SK-N-SH (cell line): ENCODE measurements around the gene BTN1A1. TPM values are rescaled to one million over a fixed set of nuclear protein-coding genes. Genes with fewer than 3 reads are reported as not detected.
A peak's percentile ranks its signal among the peaks of the same experiment; 100 is the strongest.

Experiments
- CTCF ChIA-PET: fragments of 300-600, 350-600 bp; formaldehyde crosslinking; extraction: SDS; loops from one replicate; lab custom pipeline; 2021; lab: Yijun Ruan, JAX
- POLR2A ChIA-PET: fragments of 350-600 bp; sonication (Branson Sonifier 250); formaldehyde crosslinking; extraction: SDS; loops from one replicate; lab custom pipeline; 2020; ENCODE audit warnings: antibody characterized with exemption, inconsistent platforms; lab: Yijun Ruan, JAX
- DNase-seq: peaks from one replicate; pipeline ENCODE4 v3.0.0; 2012
- H2AFZ ChIP-seq: fragments of 200-600 bp; sonication (generic); 2 replicates; pipeline ENCODE4 v1.8.1; 2016; ENCODE audit warnings: antibody characterized with exemption, mild to moderate bottlenecking, low read depth
- H3F3A ChIP-seq: fragments of 200-600 bp; sonication (generic); replicated peaks from 2 replicates; pipeline ENCODE3; 2016; ENCODE audit warnings: antibody characterized with exemption, mild to moderate bottlenecking; ENCODE audit not compliant: insufficient read depth
- H3K27ac ChIP-seq, 2 experiments: fragments of 200-500 bp in 1 of 2; fragments of 200-600 bp in 1 of 2; sonication (Bioruptor generic) in 1 of 2; sonication (generic), shearing (Covaris generic) in 1 of 2; 2 replicates each; pipeline versions ENCODE4 v1.5.1 to v1.6.1; 2014 to 2016; ENCODE audit warnings: low read depth in 2 of 2, inconsistent platforms in 1 of 2, low read length in 1 of 2, mild to moderate bottlenecking in 1 of 2, mixed read lengths in 1 of 2
- H3K27me3 ChIP-seq: fragments of 200-600 bp; sonication (generic), shearing (Covaris generic); 2 replicates; pipeline ENCODE4 v1.6.1; 2016; ENCODE audit warnings: mixed run types; ENCODE audit not compliant: insufficient read depth
- H3K36me3 ChIP-seq, 2 experiments: fragments of 200-500 bp in 1 of 2; fragments of 200-600 bp in 1 of 2; sonication (Bioruptor generic) in 1 of 2; sonication (generic) in 1 of 2; replicated peaks in 1 of 2; 2 replicates each; pipeline versions ENCODE3 to v1.5.1; 2014 to 2016; ENCODE audit warnings: low read length in 1 of 2, mild to moderate bottlenecking in 1 of 2; ENCODE audit not compliant: insufficient read depth in 2 of 2, control insufficient read depth in 1 of 2
- H3K4me1 ChIP-seq, 2 experiments: fragments of 200-500 bp in 1 of 2; fragments of 200-600 bp in 1 of 2; sonication (Bioruptor generic) in 1 of 2; sonication (generic), shearing (Covaris generic) in 1 of 2; 2 replicates each; pipeline versions ENCODE4 v1.5.1 to v1.6.1; 2014 to 2016; ENCODE audit warnings: low read depth in 1 of 2, low read length in 1 of 2, mixed run types in 1 of 2; ENCODE audit not compliant: insufficient read depth in 2 of 2, control insufficient read depth in 1 of 2
- H3K4me2 ChIP-seq: fragments of 200-600 bp; sonication (generic), shearing (Covaris generic); 2 replicates; pipeline ENCODE4 v1.6.1; 2017; ENCODE audit warnings: mixed run types
- H3K4me3 ChIP-seq, 2 experiments: fragments of 200-500 bp in 1 of 2; fragments of 200-600 bp in 1 of 2; sonication (Bioruptor generic) in 1 of 2; sonication (generic), shearing (Covaris generic) in 1 of 2; 2 replicates each; pipeline versions ENCODE4 v1.5.1 to v1.8.1; 2014 to 2016; ENCODE audit warnings: low read depth in 2 of 2, inconsistent platforms in 1 of 2, low read length in 1 of 2, mild to moderate bottlenecking in 1 of 2, mixed read lengths in 1 of 2, moderate library complexity in 1 of 2
- H3K79me2 ChIP-seq: fragments of 200-600 bp; sonication (generic); 2 replicates; pipeline ENCODE4 v1.8.1; 2017; ENCODE audit warnings: mild to moderate bottlenecking; ENCODE audit not compliant: insufficient read depth
- H3K9ac ChIP-seq: fragments of 200-600 bp; sonication (generic); 2 replicates; pipeline ENCODE4 v1.6.1; 2017; ENCODE audit warnings: mixed run types
- H3K9me2 ChIP-seq: fragments of 200-600 bp; sonication (generic); 2 replicates; pipeline ENCODE4 v1.6.1; 2017; ENCODE audit warnings: mixed run types
- H3K9me3 ChIP-seq: fragments of 200-600 bp; sonication (generic); 2 replicates; pipeline ENCODE4 v1.6.1; 2017; ENCODE audit warnings: mixed run types, mild to moderate bottlenecking, moderate library complexity
- H4K20me1 ChIP-seq: fragments of 200-600 bp; sonication (generic); 2 replicates; pipeline ENCODE4 v1.6.1; 2017; ENCODE audit warnings: mild to moderate bottlenecking, mixed run types; ENCODE audit not compliant: insufficient read depth
- CHD2 ChIP-seq: fragments of 150-350 bp; IDR thresholded peaks from 2 replicates; pipeline ENCODE4 v1.6.1; 2018; ENCODE audit warnings: low read length; ENCODE audit not compliant: partially characterized antibody
- EP300 ChIP-seq, 2 experiments: IDR thresholded peaks; 2 replicates each; pipeline versions ENCODE4 v1.4.0 to v1.6.1; 2012; ENCODE audit warnings: borderline replicate concordance in 1 of 2, low read depth in 1 of 2, low read length in 1 of 2
- FOSL2 ChIP-seq: IDR thresholded peaks from 2 replicates; pipeline ENCODE4 v1.4.0; 2012; ENCODE audit warnings: low read depth, mild to moderate bottlenecking, moderate library complexity, borderline replicate concordance
- FOXJ3 ChIP-seq: sonication (generic); formaldehyde crosslinking; IDR thresholded peaks from 2 replicates; pipeline ENCODE4 v1.5.1; 2020; ENCODE audit warnings: mild to moderate bottlenecking, missing genetic modification reagents
- FOXM1 ChIP-seq: IDR thresholded peaks from 2 replicates; pipeline ENCODE4 v1.4.0; 2012; ENCODE audit warnings: low read depth, mild to moderate bottlenecking
- GATA2 ChIP-seq: sonication (generic); formaldehyde crosslinking; IDR thresholded peaks from 2 replicates; pipeline ENCODE4 v1.5.0; 2020; ENCODE audit warnings: mild to moderate bottlenecking, missing genetic modification reagents
- MEF2A ChIP-seq: IDR thresholded peaks from 2 replicates; pipeline ENCODE4 v1.4.0; 2012; ENCODE audit warnings: low read depth, borderline replicate concordance
- NFIC ChIP-seq: IDR thresholded peaks from 2 replicates; pipeline ENCODE4 v1.4.0; 2012; ENCODE audit warnings: borderline replicate concordance
- POLR2AphosphoS5 ChIP-seq: IDR thresholded peaks from 2 replicates; pipeline ENCODE4 v1.6.1; 2012; ENCODE audit warnings: low read depth, low read length
- RAD21 ChIP-seq: IDR thresholded peaks from 2 replicates; pipeline ENCODE4 v1.6.1; 2012; ENCODE audit warnings: mild to moderate bottlenecking, low read length
- RCOR1 ChIP-seq: fragments of 150-350 bp; IDR thresholded peaks from 2 replicates; pipeline ENCODE4 v1.6.1; 2017; ENCODE audit warnings: antibody characterized with exemption, low read length
- RXRA ChIP-seq: IDR thresholded peaks from 2 replicates; pipeline ENCODE4 v1.4.0; 2012; ENCODE audit warnings: low read depth, mild to moderate bottlenecking, borderline replicate concordance
- SIN3A ChIP-seq: IDR thresholded peaks from 2 replicates; pipeline ENCODE4 v1.6.1; 2012; ENCODE audit warnings: low read depth, mild to moderate bottlenecking, low read length, moderate library complexity, borderline replicate concordance
- SMC3 ChIP-seq: IDR thresholded peaks from 2 replicates; pipeline ENCODE4 v1.6.1; 2012; ENCODE audit warnings: low read depth, low read length, improper control_type of control experiment
- TAF1 ChIP-seq: IDR thresholded peaks from 2 replicates; pipeline ENCODE4 v1.6.1; 2012; ENCODE audit warnings: low read depth, mild to moderate bottlenecking, low read length, moderate library complexity, borderline replicate concordance
- TCF12 ChIP-seq: IDR thresholded peaks from 2 replicates; pipeline ENCODE4 v1.4.0; 2012
- WGBS: methylation state at CpG from one replicate; pipeline ENCODE4 v1.1.6; 2017; ENCODE audit warnings: low lambda C conversion rate; 5-methylcytosine and 5-hydroxymethylcytosine counted together
- polyA plus RNA-seq, 3 experiments: library from polyadenylated mRNA; depleted of rRNA; stranded (reverse); fragments of >200 nt; gene quantifications; 2 replicates each; pipeline ENCODE4 v1.2.3, GENCODE V29; 2012
- TF ChIP-seq, protein P1 (sequence below): IDR thresholded peaks from 2 replicates; pipeline ENCODE4 v1.4.0; 2012; ENCODE audit warnings: low read depth
- TF ChIP-seq, protein P2 (sequence below): fragments of 200-600 bp; sonication (generic); IDR thresholded peaks from 2 replicates; pipeline ENCODE4 v1.6.1; 2017; ENCODE audit warnings: antibody characterized with exemption, mild to moderate bottlenecking, moderate library complexity
- TF ChIP-seq, protein P3 (sequence below): IDR thresholded peaks from 2 replicates; pipeline ENCODE4 v1.4.0; 2012; ENCODE audit warnings: low read depth, borderline replicate concordance
- TF ChIP-seq, protein P4 (sequence below): fragments of 150-350 bp; IDR thresholded peaks from 2 replicates; pipeline ENCODE4 v1.6.1; 2016; ENCODE audit warnings: mild to moderate bottlenecking, low read depth, low read length
- TF ChIP-seq, protein P5 (sequence below): IDR thresholded peaks from 2 replicates; pipeline ENCODE4 v1.4.0; 2012; ENCODE audit warnings: low read depth, borderline replicate concordance

Gene BTN1A1
- polyA plus RNA-seq, 1 of the 3 experiments (the other 2 are of a cell fraction), result not detected

DNA sequence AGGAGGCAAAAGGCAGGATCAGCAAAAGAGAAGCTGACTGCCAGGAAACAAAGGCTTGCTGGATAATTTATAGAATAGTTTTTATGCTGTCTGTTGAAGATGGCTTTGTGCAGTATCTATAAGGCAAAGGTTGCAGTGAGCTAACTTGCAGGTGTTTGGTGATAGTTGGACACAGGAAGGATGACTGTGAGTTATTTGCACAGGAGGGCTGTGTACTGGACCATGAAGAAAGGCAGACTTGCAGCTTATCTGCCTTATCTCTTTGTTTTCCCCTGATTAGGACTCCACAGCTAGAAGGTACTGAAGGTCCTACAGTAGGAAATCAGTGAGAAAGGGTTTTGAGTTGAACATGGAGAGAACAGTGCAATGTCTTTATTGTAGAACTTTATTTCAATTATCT is 2.1 kb downstream of the BTN1A1 start:
- Histone ChIP-seq H3K9me2 (no peaks in the 10 kb centered on the region), H3K9me3 (no peaks in the 10 kb centered on the region), H4K20me1 (no peaks in the 10 kb centered on the region), H3K36me3 (no peaks in the 10 kb centered on the region), H3K27me3 (peaks cover 14% of the 10 kb centered on the region), H3K9ac (no peak overlapping the region), H3K79me2 (no peaks in the 10 kb centered on the region), H3K4me3 (no peak overlapping the region; a peak in 1 of 4 replicates), H3K27ac (no peak overlapping the region), H3F3A (no peaks in the 10 kb centered on the region), H3K4me2 (peak overlapping the region; percentile 74; the same call in 1 of the 2 replicates), H3K4me1 (peaks cover 0 to 6% of the 10 kb centered on the region in 2 experiments; a peak in 1 of 4 replicates), H2AFZ (no peak overlapping the region; the same call in 1 of the 2 replicates)
- ChIA-PET CTCF (interaction anchor here (0.8 to 3.7 kb wide), 3 partner anchors 9 to 161 kb away, joined by 3 to 19 read pairs (median 4); partner anchors contain the start of gene HMGN4), POLR2A (no interaction called here)
- DNase-seq, result no peak
- TF ChIP-seq CHD2 (no peak), POLR2AphosphoS5 (no peak), EP300 (IDR thresholded peaks at IDR 0.05; ENCODE audit: borderline replicate concordance in 1 of 2, low read depth in 1 of 2, low read length in 1 of 2) (no peak), GATA2 (CRISPR knock-in tag) (no peak), MEF2A (no peak), RAD21 (no peak), TAF1 (no peak), RXRA (no peak), RCOR1 (no peak), FOSL2 (no peak), SIN3A (no peak), FOXM1 (no peak)
- TF ChIP-seq, protein P1, sequence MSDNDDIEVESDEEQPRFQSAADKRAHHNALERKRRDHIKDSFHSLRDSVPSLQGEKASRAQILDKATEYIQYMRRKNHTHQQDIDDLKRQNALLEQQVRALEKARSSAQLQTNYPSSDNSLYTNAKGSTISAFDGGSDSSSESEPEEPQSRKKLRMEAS, result no peak
- TF ChIP-seq, protein P2, sequence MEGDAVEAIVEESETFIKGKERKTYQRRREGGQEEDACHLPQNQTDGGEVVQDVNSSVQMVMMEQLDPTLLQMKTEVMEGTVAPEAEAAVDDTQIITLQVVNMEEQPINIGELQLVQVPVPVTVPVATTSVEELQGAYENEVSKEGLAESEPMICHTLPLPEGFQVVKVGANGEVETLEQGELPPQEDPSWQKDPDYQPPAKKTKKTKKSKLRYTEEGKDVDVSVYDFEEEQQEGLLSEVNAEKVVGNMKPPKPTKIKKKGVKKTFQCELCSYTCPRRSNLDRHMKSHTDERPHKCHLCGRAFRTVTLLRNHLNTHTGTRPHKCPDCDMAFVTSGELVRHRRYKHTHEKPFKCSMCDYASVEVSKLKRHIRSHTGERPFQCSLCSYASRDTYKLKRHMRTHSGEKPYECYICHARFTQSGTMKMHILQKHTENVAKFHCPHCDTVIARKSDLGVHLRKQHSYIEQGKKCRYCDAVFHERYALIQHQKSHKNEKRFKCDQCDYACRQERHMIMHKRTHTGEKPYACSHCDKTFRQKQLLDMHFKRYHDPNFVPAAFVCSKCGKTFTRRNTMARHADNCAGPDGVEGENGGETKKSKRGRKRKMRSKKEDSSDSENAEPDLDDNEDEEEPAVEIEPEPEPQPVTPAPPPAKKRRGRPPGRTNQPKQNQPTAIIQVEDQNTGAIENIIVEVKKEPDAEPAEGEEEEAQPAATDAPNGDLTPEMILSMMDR, result no peak

DNA sequence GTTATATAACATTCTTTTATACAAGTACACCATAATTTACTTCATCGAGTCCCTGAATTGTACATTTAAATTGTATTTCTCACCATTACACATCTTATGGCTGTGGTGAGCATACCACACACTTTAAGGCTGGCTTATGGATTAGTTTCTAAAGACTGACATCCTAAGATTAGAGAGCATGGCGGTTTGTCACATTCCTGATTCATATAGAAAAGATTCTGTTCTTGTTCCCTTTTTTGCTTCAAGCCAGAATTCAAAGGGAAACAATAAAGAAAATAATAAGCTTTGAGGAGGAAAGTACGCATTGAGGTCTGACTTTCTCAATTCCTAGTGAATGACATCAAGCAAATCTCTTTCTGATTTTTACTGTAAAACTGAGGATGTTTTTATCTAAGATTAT is 2.5 kb downstream of the BTN1A1 start:
- peaks cover 14% of the 10 kb centered on the region for H3K27me3 ChIP-seq
- H2AFZ ChIP-seq, result no peak overlapping the region
- peaks cover 0 to 6% of the 10 kb centered on the region in 2 experiments; a peak in 1 of 4 replicates for H3K4me1 ChIP-seq
- H4K20me1 ChIP-seq, result no peaks in the 10 kb centered on the region
- no peaks in the 10 kb centered on the region for H3K36me3 ChIP-seq
- no peaks in the 10 kb centered on the region for H3F3A ChIP-seq
- TF ChIP-seq, protein P3, sequence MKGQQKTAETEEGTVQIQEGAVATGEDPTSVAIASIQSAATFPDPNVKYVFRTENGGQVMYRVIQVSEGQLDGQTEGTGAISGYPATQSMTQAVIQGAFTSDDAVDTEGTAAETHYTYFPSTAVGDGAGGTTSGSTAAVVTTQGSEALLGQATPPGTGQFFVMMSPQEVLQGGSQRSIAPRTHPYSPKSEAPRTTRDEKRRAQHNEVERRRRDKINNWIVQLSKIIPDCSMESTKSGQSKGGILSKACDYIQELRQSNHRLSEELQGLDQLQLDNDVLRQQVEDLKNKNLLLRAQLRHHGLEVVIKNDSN, result no peak
- TF ChIP-seq FOXM1 (no peak), SMC3 (no peak), MEF2A (no peak), FOXJ3 (CRISPR knock-in tag) (no peak), TCF12 (no peak), NFIC (no peak)
- TF ChIP-seq, protein P4, sequence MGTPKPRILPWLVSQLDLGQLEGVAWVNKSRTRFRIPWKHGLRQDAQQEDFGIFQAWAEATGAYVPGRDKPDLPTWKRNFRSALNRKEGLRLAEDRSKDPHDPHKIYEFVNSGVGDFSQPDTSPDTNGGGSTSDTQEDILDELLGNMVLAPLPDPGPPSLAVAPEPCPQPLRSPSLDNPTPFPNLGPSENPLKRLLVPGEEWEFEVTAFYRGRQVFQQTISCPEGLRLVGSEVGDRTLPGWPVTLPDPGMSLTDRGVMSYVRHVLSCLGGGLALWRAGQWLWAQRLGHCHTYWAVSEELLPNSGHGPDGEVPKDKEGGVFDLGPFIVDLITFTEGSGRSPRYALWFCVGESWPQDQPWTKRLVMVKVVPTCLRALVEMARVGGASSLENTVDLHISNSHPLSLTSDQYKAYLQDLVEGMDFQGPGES, result no peak
- TF ChIP-seq, protein P5, sequence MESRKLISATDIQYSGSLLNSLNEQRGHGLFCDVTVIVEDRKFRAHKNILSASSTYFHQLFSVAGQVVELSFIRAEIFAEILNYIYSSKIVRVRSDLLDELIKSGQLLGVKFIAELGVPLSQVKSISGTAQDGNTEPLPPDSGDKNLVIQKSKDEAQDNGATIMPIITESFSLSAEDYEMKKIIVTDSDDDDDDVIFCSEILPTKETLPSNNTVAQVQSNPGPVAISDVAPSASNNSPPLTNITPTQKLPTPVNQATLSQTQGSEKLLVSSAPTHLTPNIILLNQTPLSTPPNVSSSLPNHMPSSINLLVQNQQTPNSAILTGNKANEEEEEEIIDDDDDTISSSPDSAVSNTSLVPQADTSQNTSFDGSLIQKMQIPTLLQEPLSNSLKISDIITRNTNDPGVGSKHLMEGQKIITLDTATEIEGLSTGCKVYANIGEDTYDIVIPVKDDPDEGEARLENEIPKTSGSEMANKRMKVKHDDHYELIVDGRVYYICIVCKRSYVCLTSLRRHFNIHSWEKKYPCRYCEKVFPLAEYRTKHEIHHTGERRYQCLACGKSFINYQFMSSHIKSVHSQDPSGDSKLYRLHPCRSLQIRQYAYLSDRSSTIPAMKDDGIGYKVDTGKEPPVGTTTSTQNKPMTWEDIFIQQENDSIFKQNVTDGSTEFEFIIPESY, result no peak
- ChIA-PET POLR2A (no interaction called here), CTCF (interaction anchor here (0.8 to 3.7 kb wide), 2 partner anchors 8 to 161 kb away, joined by 3 to 19 read pairs; no protein-coding TSS in a partner anchor)
- H3K27ac ChIP-seq, result no peak overlapping the region
- no peak overlapping the region for H3K4me3 ChIP-seq
- 87% methylated on average over 3 of the region's 3 CpGs for WGBS
- no peak overlapping the region for H3K4me2 ChIP-seq
- H3K79me2 ChIP-seq, result no peaks in the 10 kb centered on the region
- H3K9me2 ChIP-seq, result no peaks in the 10 kb centered on the region
- no peak overlapping the region for H3K9ac ChIP-seq
- no peak for DNase-seq
- no peaks in the 10 kb centered on the region for H3K9me3 ChIP-seq
